Stimulated activated CD8-positive, alpha-beta memory T cell treated with anti-CD3 and anti-CD28 coated beads, Interleukin-12 subunit alpha, Interleukin-12 subunit beta, amount 100 ng/mL, for 24 hours (primary cell): ENCODE results near the gene CIDEA.
"Not testable (repeated sequence)": the region's sequence is repeated elsewhere in the genome, so short reads cannot be mapped to it uniquely, and the experiment has no call there.

Experiments
- DNase-seq: peaks from one replicate; pipeline ENCODE4 v3.0.0-alpha.2; 2020; ENCODE audit errors: extremely low read depth

CIDEA gene

DNA sequence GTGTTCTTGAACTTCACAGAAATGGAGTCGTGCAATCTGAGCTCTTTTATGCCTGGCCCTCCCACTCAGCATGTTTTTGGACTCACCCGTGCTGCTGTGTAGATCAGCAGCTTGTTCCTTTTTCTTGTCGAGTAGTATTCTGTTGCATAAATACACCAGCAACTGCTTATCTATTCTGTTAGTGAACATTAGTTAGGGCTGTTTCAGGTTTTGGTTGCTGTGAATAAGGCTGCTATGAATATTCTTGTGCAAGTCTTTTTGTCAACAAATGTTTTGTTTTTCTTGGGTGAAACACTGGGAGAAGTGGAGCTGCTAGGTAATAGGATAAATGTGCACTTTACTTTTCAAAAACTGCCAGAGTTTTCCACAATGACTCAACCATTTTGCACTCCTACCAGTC is 15.3 kb upstream of the CIDEA start:
- DNase-seq, result no peak

DNA sequence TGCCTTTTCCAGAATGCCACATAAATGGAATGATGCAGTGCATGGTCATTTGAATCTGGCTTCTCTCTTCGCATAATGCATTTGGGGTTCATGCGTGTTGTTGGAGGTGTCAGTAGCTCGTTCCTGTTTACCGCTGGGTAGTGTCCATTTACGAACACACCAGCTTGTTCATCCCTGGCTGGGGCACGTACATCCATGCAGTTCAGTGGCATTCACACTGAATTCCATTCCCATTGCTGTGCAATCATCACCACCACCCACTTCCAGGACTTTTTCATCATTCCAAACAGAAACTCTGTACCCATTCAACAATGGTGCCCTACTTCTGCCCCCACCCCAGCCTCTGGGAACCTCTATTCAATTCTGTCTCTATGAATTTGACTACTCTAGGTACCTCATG is 14.7 kb upstream of the CIDEA start:
- DNase-seq, result no peak

DNA sequence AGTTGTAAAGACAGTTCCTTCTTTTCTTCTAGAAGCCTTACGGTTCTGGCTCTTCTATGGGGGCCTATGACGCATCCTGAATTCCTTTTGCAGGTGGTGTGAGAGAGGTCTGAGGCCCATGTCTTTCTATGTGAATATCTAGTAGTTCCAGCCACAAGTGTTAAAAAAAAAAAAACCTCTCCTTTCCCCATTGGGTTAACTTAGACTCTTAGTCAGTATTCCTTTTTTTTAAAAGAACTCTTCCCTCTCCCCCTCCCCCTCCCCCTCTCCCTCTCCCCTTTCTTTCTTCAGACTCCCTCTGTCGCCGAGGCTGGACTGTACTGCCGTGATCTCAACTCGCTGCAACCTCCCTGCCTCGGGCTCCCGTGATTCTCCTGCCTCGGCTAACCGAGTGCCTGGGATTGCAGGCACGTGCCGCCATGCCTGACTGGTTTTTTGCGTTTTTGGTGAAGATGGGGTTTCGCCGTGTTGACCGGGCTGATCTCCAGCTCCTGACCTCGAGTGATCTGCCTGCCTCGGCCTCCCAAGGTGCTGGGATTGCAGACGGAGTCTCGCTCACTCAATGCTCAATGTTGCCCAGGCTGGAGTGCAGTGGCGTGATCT is 11.4 kb upstream of the CIDEA start:
- no peak for DNase-seq

- not testable (repeated sequence) for DNase-seq
Measured at GRCh38 chr18:12243272-12243671, 10.9 kb upstream of the CIDEA start.

GRCh38 chr18:12245793-12246135 is 8.4 kb upstream of the CIDEA start:
- DNase-seq, result no peak

DNA sequence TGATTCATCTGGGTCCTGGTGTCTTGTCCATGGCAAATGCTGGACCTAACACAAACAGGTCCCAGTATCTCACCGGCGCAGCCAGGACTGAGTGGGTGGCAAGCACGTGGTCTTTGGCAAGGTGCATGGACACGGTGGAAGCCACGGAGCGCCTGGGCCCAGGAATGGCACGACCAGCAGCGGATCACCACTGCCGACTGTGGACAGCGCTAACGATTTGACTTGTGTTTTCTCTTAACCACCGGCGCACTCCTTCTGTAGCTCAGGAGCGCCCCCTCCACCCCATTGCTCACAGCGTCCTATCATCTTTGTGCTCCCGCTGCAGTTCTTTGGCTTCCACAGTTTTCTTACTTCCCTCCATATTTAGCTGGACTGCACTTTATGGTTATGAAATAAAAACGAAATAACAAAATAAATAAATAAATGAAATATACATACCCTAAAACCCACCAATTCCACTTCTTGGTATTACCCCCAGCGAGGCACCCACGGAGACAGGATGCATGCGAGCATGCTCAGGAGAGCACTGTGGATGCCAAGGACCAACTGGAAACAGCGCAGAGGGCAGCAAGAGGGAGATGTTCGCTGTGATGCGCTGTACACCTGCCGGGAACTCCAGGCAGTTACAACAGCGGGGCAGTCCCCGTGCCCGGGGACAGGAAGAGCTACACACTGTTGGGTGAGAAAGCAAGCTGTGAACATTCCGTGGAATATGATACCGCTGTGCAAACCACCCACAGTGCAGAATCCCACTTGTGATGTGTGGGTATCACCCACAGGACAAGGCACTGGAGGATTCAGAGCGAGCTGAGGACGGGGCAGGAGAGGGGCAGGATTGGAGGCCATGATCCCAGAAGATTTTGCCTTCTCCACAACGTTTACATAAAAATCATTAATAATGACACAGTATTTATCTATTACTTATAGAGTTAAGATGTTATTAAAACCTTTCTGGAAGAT is 7.0 kb upstream of the CIDEA start:
- DNase-seq, result no peak

GRCh38 chr18:12247946-12248345 is 6.2 kb upstream of the CIDEA start:
- no peak for DNase-seq

DNA sequence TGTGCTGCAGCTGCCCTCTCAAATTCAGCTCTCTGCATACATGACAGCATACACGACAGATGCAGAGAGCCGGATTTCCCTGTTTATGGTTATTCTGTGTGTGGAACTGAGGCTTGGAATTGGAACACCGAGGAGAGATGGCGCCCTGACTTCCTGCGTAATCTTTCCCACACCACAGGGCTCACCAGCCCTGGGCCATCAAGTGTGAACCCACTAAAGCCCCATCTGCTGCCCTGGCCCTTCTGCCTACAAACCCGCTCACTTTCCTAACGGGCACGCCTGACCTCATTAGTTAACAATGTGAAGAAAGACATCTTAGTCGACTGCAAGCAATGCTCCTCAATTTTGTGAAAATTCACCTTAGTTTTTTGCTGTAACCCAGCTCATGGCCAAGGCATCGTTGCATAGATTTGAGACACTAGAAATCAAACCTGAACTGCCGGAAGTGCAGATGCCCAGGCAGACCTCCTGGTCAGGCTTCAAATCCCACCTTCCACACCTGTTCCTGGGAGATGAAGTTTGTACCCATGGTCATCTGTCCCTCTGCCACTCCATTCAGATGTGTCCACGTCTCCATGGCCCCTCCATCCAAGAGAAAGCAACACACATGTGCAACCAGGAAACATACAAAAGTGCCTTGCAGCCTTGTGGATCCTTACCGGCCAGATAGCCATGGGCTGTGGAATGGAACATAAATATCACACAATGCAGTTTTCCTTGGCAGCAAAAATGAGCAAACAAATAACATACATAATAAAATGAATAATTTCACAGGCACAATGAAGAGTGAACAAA is 5.0 kb upstream of the CIDEA start:
- no peak for DNase-seq

DNA sequence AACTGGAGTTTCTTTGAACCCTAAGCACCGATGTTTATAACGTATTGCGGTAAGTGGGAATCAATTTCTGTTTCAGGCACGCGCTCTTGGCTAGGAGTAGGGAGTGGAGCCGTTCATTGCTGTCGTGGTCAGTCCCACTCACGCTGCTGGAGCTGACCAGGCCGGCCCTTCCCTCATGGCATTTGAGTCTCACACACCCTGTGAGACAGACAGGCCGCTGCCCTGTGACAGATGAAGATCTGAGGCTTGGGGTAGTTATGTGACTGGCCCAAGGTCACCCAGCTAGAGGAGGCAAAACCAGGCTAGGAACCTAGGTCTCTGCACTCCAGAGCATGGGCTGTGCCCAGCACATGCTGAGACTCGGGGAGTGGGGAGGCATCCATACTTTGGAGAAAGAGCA is 2.9 kb upstream of the CIDEA start:
- no peak for DNase-seq

DNA sequence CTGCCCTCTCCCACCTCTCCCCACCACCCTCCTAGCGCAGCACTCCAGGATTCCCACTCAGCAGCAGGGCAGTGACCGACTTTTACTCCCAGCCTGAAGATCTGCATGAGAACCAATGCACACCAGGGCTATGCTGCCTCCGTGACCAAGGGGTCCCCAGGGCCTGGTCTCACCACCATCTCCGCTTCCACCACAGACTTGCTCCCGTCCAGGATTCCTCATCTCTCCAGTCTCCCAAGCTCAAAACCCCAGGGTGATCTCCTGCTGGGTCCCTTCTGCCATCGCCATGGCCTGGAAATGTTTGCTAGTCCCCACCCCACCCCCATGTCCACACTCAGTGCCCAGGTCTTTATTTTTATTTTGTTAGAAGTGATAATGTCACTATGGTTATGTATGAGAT is 2.1 kb upstream of the CIDEA start:
- DNase-seq, result no peak

GRCh38 chr18:12253027-12253426 is 1.1 kb upstream of the CIDEA start:
- DNase-seq, result no peak

GRCh38 chr18:12253663-12254135 is 462 bp upstream of the CIDEA start:
- no peak for DNase-seq

DNA sequence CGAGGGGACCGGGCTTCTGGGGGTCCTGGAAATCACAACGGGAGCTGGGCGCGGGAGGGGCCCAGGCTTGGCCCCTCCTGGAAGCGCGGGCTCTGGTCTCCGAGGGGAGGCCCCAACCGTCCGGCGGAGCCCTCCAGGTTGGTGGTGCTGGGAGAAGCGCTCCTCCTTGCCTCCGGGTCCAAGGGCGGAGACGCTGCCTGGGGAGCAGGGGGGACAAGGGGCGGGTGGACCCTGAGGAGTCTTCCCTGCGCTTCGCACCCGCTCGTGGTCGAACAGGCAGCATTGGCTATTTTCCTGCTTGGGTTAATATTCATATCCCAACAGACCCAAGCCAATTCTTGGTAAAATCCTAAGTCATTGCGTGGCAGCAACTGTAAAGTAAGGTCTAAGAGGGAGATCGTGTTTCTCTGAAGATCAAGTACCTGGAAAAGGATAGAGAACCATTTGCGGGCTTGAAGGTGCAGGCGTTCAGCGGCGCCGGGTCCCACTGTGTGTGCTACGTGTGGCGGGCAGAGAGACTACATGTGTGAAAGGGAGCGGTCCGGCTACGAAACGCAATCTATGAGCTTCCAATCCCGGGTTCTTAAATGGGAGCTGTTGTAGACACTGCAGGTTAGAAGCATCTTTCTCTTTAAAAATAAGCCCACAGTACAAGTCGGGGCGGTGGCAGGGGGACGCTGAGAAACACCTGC is 805 bp downstream of the CIDEA start:
- no peak for DNase-seq

DNA sequence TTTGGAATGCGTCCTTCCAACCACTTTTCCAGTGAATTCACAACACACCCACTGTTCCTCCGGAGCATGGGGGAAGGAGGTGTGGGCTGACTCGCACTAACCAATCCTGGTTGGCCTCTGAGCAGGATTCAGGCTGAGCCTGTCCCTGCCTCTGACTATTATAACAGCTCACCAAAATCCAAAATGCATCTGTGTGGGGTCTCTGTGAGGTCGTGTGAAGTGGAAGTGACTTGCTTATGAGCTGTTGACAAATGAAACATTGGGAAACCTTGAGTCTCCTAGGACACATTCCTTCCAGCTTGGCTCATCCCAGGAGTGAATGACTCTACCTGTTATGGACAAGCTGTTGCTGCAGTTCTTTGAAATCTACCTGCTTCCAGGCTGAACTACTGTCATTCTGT is 1.5 kb downstream of the CIDEA start:
- no peak for DNase-seq

DNA sequence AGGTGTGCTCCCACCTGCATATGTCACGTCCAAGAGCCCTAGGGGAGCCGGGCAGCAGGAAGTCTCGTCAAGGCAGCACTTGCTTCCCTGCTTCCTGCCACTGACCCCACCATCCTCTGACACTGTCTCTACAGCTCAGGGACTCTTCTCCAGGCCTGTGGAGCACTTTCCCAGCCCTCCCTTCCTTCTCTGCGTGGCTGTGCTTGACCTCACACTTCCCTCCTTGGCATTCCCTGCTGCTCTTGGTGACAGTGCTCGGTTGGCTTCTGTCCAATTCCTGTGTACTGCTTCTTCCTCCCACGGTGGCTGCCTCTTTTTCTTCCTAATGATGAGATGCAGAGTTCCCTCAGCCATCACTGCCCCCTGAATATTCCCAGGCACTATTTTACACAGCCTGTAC is 2.8 kb downstream of the CIDEA start:
- no peak for DNase-seq

DNA sequence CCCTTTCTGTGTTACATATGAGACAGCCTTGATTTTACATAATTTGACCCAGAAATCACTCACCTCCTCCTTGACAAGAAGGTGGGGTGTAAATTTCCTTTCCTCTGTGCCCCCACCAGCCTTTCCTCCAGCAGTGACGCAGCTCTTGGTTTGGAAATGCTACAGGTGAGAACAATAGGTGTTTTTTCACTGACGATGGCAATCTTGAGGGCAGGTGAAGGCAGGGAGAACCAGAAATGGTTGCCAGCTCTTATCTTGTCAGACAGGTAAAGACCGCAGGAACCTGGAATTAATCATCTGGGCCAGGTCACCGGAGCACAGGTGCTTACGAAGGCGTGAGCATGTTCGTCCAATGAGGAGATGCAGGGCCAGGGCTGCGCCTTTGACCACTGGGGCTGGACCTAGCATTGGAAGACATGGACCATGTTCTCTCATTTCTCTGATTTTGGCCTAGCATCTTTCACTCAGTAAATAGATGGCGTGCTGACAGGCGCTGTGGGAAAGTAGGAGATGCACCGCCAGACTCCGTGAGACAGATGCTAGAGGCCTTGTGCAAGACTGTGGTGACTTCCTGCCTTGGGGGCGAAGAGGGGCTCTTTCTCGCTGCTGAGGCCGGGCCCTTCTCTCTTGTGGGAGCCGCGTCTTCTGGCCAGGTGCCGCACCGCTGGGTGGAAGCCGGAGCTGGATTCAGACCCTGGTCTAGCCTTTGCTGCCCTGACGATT is 4.0 kb downstream of the CIDEA start:
- DNase-seq, result no peak

DNA sequence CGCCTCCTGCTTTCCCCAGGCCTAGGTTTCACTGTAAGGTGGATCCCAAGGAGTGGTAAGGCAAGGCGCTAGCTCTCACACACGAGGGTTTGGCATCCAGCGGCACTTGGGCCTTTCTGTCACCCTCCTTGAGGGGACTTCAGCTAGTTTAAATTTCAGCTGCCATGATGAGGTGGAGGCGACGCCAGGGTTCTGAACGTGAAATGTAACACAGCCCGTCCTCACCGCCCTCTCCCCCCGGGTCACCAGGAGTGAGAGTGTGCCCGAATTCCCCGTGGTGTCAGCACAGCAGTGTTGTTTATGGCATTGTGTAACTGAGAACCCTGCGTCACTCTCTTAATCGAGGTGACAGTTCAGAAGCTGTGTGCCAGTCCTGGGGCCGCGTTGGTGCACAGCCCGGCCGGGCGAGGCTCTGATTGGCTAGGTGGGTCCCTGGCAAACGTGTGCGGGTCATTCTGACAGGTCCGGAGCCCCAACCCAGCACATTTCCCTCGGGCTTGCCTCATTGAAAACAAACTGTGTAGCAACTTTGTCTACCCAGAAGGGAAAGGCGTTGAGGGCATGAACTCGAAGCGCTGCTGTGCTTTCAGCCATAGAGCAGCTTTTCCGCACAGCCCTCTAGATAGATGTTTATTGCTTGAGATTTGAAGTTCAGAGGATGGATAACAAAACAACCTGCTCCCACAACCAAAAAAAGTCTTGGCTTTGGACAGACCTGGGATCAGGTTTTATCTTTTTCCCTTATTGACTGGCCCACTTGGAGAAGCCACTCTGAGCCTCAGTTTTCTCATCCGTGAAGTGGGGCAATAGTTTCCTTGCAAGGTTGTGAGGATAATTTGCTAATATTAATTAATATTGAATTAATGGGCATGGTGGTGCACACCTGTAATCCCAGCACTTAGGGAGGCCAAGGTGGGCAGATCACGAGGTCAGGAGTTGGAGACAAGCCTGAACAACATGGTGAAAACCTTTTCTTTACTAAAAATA is 4.9 kb downstream of the CIDEA start:
- DNase-seq, result no peak

DNA sequence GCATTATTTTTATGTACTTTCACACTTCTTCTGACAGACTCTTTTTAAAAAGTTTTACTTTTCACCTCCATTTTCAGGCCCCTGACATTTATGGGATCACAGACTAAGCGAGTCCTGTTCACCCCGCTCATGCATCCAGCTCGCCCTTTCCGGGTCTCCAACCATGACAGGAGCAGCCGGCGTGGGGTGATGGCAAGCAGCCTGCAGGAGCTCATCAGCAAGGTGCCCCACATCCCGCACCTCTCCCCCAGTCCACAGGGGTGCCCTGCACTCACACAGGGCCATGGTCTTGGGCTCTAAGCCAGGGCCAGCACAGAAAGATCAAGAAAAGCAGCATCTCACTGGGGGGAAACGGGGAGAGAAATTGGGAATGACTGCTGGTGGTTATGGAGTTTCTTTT is 8.6 kb downstream of the CIDEA start:
- DNase-seq, result no peak

- no peak for DNase-seq
Measured at GRCh38 chr18:12264864-12265263, 10.7 kb downstream of the CIDEA start.
